Measurements from ENCODE around the gene NPPB.

- TF ChIP-seq CTCF (IDR thresholded peaks at IDR 0.05): no peak
- no peak for TF ChIP-seq EP300 (IDR thresholded peaks at IDR 0.05)
Measured at GRCh38 chr1:11869104-11869503, 10.4 kb upstream of the NPPB start.

Measured in stomach (tissue), 4 donors.